ENCODE results near the gene CSAG2.
A peak's percentile ranks its signal among the peaks of the same experiment; 100 is the strongest.
"Not testable (repeated sequence)": the region's sequence is repeated elsewhere in the genome, so short reads cannot be mapped to it uniquely, and the experiment has no call there.

CSAG2 gene, protein sequence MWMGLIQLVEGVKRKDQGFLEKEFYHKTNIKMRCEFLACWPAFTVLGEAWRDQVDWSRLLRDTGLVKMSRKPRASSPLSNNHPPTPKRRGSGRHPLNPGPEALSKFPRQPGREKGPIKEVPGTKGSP

DNA sequence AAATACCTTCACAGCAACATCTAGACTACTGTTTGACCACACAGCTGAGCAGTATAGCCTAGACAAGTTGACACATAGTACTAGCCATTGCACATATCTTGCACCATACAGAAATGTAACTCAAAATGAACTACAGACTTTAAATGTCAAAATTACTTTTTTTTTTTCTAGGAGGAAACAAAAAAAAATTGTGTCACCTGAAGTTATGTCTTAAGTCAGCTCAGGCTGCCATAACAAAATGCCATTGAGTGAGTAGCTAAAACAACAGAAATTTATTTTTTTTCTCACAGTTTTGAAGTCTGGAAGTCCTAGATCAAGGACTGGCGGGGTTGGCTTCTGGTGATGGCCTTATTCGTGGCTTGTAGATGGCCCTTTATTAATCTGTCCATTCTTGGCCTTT, at the start of gene CSAG2:
CSAG2 (minus strand) TSS at position 101 of the 400 bp plus-strand sequence. CDS start 161 bp downstream, outside the sequence.
- DNase-seq (ENCODE audit: low spot score); H3K4me3 ChIP-seq; H3K27ac ChIP-seq: not testable (repeated sequence)

DNA sequence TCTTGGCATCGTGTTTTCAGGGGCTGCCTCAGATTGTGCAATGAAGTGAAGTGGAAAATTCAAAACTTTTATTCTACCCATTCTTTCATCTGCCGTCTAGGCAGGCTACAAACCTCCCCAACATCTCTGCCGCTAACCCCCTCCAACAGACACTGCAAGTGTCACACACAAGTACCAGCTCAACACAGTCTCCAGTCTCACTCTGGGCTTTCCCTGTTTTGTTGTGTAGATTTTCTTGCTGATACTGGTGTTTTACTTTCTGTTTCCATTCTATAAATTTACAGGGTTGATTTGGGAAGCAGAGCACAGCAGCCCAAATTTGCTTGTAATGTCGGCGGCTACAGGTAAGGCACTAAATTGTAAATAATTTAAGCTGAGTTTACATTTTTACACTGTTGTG, 45.8 kb upstream of the CSAG2 start:
- not testable (repeated sequence) for H3K27ac ChIP-seq; H3K4me3 ChIP-seq; DNase-seq (ENCODE audit: low spot score)

DNA sequence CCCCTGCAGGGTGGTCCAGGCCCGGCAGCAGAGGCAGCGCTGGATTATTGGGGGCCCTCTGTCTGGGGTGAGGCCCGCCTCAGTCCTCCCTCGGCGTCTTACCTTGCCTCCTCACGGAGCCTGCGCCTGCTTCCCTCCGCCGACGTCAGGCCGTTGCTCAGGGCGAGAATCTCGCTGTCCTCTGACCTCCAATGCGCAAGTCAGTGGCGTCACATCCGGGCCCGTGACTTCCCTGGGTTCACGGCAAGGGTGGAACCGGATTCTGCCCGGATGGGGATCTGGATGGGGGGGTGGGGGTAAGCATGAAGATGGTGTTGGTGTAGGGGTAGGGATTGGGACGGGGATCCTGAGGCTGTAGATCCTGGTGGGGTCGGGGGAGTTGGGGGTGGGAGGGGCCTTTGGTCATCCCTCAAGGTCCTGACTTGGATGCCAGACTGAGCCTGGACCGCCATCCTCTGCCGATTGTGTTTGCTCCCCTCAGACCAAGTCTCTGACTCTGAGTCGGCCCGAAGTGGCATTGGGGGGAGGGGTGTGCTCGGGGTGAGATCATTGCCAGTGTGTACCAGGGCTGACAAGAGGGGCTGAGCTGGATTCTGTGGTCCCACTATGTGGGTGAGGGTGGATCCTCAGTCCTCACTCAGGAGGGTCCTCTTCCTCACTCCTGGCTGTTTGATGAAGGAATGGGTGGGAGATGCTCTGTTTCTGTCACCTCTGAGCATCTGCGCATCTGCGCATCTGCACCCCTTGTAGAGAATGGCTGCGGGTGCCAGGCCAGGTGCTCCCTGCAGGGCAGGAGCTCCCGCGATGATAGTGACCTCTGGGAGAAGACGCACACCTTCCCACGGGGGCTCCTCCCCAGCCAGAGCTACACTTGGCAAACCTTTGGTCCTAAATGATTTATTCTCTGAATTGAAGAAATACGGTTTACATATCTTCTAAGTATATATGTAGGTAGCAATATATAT, 44.9 kb upstream of the CSAG2 start, which contains the start of gene MAGEA2:
MAGEA2 (minus strand) TSS at position 157 of the 965 bp plus-strand sequence. CDS start 2,479 bp downstream, outside the sequence.
- H3K4me3 ChIP-seq; H3K27ac ChIP-seq; DNase-seq (ENCODE audit: low spot score): not testable (repeated sequence)

DNA sequence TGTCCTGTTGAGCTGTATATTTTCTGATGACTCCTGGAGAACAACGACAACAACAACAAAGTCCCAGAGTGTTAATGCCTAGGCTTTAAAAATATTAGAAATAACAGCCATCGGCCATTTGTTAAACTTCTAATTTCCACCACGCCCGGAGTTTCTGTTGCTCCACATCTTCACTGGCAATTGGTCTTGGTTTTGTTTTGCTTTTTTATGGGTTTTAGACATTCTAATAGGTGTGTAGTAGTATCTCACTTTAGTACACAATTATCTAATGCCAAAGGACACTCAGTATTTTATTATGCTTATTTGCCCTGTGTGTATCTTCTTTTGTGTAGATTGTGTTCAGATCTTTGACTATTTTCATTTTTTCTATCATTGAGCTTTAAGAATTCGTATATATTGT, 29.5 kb upstream of the CSAG2 start:
- DNase-seq (ENCODE audit: low spot score), result no peak
- Histone ChIP-seq H3K27ac (no peak overlapping the region), H3K4me3 (no peak overlapping the region)
- TF ChIP-seq, protein P1, sequence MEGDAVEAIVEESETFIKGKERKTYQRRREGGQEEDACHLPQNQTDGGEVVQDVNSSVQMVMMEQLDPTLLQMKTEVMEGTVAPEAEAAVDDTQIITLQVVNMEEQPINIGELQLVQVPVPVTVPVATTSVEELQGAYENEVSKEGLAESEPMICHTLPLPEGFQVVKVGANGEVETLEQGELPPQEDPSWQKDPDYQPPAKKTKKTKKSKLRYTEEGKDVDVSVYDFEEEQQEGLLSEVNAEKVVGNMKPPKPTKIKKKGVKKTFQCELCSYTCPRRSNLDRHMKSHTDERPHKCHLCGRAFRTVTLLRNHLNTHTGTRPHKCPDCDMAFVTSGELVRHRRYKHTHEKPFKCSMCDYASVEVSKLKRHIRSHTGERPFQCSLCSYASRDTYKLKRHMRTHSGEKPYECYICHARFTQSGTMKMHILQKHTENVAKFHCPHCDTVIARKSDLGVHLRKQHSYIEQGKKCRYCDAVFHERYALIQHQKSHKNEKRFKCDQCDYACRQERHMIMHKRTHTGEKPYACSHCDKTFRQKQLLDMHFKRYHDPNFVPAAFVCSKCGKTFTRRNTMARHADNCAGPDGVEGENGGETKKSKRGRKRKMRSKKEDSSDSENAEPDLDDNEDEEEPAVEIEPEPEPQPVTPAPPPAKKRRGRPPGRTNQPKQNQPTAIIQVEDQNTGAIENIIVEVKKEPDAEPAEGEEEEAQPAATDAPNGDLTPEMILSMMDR (IDR thresholded peaks at IDR 0.05), result no peak

DNA sequence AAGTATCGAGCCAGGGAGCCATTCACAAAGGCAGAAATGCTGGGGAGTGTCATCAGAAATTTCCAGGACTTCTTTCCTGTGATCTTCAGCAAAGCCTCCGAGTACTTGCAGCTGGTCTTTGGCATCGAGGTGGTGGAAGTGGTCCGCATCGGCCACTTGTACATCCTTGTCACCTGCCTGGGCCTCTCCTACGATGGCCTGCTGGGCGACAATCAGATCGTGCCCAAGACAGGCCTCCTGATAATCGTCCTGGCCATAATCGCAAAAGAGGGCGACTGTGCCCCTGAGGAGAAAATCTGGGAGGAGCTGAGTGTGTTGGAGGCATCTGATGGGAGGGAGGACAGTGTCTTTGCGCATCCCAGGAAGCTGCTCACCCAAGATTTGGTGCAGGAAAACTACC, 27.5 kb upstream of the CSAG2 start:
- peak; percentile 43 for DNase-seq (ENCODE audit: low spot score)
- H3K27ac ChIP-seq, H3K4me3 ChIP-seq: not testable (repeated sequence)

DNA sequence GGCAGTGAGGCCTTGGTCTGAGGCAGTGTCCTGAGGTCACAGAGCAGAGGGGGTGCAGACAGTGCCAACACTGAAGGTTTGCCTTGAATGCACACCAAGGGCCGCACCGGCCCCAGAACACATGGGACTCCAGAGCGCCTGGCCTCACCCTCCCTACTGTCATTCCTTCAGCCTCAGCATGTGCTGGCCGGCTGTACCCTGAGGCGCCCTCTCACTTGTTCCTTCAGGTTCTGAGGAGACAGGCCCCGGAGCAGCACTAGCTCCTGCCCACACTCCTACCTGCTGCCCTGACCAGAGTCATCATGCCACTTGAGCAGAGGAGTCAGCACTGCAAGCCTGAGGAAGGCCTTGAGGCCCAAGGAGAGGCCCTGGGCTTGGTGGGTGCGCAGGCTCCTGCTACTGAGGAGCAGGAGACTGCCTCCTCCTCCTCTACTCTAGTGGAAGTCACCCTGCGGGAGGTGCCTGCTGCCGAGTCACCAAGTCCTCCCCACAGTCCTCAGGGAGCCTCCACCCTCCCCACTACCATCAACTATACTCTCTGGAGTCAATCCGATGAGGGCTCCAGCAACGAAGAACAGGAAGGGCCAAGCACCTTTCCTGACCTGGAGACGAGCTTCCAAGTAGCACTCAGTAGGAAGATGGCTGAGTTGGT, 26.9 kb upstream of the CSAG2 start:
- DNase-seq (ENCODE audit: low spot score), result peak; percentile 65
- TF ChIP-seq, protein P1 (IDR thresholded peaks at IDR 0.05), result no peak
- Histone ChIP-seq H3K4me3 (no peak overlapping the region), H3K27ac (no peak overlapping the region)

DNA sequence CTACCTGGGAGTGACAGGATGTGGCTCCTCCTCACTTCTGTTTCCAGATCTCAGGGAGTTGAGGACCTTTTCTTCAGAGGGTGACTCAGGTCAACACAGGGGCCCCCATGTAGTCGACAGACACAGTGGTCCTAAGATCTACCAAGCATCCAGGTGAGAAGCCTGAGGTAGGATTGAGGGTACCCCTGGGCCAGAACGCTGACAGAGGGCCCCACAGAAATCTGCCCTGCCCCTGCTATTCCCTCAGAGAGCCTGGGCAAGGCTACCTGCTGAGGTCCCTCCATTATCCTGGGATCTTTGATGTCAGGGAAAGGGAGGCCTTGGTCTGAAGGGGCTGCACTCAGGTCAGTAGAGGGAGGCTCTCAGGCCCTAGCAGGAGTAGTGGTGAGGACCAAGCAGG, 26.0 kb upstream of the CSAG2 start:
- TF ChIP-seq, protein P1 (IDR thresholded peaks at IDR 0.05), result no peak
- no peak for DNase-seq (ENCODE audit: low spot score)
- no peak overlapping the region for H3K4me3 ChIP-seq
- no peak overlapping the region for H3K27ac ChIP-seq

DNA sequence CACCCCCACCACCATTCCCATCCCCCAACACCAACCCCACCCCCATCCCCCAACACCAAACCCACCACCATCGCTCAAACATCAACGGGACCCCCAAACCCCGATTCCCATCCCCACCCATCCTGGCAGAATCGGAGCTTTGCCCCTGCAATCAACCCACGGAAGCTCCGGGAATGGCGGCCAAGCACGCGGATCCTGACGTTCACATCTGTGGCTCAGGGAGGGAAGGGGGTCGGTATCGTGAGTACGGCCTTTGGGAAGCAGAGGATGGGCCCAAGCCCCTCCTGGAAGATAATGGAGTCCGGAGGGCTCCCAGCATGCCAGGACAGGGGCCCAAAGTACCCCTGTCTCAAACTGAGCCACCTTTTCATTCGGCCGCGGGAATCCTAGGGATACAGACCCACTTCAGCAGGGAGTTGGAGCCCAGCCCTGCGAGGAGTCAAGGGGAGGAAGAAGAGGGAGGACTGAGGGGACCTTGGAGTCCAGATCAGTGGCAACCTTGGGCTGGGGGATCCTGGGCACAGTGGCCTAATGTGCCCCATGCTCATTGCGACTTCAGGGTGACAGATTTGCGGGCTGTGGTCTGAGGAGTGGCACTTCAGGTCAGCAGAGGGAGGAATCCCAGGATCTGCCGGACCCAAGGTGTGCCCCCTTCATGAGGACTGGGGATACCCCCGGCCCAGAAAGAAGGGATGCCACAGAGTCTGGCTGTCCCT, 25.2 kb upstream of the CSAG2 start:
- not testable (repeated sequence) for H3K27ac ChIP-seq, H3K4me3 ChIP-seq
- DNase-seq (ENCODE audit: low spot score), result peak; percentile 50

DNA sequence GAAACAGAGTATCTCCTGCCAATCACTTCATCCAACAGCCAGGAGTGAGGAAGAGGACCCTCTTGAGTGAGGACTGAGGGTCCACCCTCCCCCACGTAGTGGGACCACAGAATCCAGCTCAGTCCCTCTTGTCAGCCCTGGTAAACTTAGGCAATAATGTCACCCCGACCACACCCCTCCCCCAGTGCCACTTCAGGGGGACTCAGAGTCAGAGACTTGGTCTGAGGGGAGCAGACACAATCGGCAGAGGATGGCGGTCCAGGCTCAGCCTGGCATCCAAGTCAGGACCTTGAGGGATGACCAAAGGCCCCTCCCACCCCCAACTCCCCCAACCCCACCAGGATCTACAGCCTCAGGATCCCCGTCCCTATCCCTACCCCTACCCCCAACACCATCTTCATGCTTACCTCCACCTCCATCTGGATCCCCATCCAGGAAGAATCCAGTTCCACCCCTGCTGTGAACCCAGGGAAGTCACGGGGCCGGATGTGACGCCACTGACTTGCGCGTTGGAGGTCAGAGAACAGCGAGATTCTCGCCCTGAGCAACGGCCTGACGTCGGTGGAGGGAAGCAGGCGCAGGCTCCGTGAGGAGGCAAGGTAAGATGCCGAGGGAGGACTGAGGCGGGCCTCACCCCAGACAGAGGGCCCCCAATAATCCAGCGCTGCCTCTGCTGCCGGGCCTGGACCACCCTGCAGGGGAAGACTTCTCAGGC, 24.3 kb upstream of the CSAG2 start, which contains the start of the genes CSAG1 and MAGEA12:
CSAG1 (minus strand) TSS at position 461 of the 715 bp plus-strand sequence. CDS start 1,261 bp downstream, outside the sequence.
MAGEA12 (plus strand) TSS at position 497 of the 715 bp plus-strand sequence. CDS start 2,405 bp downstream, outside the sequence.
- TF ChIP-seq, protein P1 (IDR thresholded peaks at IDR 0.05), result no peak
- H3K27ac ChIP-seq, result no peak within 1 kb of the TSS
- peak; percentile 69 for DNase-seq (ENCODE audit: low spot score)
- no peak within 1 kb of the TSS for H3K4me3 ChIP-seq

Data from coronary artery (tissue), 2 donors.